ENCODE data around the gene ATG101.
A peak's percentile ranks its signal among the peaks of the same experiment; 100 is the strongest.

ATG101 gene

GRCh38 chr12:52042706-52043385 is 26.9 kb upstream of the ATG101 start:
- DNase-seq, result no peak

GRCh38 chr12:52043386-52044212 is 26.2 kb upstream of the ATG101 start:
- no peak for DNase-seq

- DNase-seq, result no peak
These were observed 25.3 kb upstream of the ATG101 start for GRCh38 chr12:52044292-52044983.

DNA sequence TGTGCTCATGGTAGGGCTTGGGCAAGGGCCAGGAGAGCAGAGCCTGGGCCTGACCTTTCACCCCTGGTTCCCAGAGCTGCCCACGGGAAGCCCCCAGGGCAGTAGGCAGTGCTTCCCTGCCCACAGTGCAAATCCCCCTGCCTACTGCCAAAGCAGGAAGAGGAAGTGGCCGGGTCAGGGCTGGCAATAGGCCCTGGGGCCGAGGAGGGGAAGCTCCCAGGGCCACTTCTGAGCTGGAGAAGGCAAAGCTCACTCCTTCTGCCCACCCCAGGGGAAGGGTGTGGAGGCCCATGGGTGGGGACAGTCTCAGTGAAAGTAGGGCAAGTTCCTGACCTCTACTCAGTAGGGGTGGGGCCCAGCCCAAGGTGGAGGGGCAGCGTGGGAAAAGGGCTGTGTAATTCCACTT is 24.0 kb upstream of the ATG101 start:
- DNase-seq, result no peak

GRCh38 chr12:52046859-52047258 is 22.9 kb upstream of the ATG101 start:
- no peak for DNase-seq

DNA sequence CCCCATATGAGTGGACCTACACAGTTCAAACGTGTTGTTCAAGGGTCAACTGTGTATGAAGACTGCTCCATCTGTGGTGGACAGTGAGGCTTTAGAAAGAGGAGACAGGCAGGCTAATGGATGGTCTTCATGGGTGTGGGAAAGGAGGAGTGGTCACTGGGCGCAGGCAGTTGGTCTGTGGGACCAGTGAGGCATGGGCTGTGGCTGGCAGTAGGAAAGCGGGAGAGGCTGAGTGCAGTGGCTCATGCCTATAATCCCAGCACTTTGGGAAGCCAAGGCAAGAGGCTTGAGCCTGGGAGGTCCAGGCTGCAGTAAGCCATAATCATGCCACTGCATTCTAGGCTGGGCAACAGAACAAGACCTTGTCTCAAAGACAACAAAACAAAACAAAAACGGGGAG is 20.5 kb upstream of the ATG101 start:
- DNase-seq, result no peak

- DNase-seq, result no peak
These were observed 20.1 kb upstream of the ATG101 start for GRCh38 chr12:52049688-52050087.

- DNase-seq, result no peak
These were observed 19.5 kb upstream of the ATG101 start for GRCh38 chr12:52050116-52050757.

DNA sequence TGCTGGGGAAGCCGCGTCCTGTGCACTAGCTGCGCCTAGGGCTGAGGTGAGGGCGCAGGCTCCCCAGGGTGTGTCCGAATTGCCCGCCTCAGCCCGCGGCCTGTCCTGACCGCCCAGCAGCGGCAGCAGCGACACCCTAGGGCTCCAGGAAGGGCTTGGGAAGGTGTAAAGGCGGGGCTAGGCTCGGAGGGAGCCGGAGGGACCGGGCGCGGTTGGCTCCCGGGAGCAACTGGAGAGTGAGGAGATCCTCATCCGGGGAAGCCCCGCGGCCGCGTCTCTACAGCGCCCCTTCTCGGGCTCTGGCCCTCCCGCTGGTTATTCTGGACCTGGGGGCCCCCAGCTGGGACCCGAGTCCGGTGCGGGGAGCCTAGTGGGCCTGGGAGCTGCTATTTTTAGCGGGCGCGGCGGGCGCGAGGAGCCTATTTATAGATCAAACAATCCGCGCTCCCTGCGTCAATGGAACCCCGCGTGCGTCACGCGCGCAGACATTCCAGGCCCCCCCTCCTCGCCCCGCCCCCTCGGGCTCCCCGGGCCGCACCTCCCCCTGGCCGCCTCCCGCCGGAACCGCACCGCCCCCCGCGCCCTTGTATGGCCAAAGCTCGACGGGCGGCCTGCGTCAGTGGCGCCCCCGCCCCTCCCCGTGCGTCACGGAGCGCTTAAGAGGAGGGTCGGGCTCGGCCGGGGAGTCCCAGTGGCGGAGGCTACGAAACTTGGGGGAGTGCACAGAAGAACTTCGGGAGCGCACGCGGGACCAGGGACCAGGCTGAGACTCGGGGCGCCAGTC is 18.8 kb upstream of the ATG101 start, which contains the start of gene NR4A1:
NR4A1 (plus strand) TSS at position 685 of the 784 bp plus-strand sequence. CDS start 2,887 bp downstream, outside the sequence.
- peak; percentile 5 for DNase-seq

DNA sequence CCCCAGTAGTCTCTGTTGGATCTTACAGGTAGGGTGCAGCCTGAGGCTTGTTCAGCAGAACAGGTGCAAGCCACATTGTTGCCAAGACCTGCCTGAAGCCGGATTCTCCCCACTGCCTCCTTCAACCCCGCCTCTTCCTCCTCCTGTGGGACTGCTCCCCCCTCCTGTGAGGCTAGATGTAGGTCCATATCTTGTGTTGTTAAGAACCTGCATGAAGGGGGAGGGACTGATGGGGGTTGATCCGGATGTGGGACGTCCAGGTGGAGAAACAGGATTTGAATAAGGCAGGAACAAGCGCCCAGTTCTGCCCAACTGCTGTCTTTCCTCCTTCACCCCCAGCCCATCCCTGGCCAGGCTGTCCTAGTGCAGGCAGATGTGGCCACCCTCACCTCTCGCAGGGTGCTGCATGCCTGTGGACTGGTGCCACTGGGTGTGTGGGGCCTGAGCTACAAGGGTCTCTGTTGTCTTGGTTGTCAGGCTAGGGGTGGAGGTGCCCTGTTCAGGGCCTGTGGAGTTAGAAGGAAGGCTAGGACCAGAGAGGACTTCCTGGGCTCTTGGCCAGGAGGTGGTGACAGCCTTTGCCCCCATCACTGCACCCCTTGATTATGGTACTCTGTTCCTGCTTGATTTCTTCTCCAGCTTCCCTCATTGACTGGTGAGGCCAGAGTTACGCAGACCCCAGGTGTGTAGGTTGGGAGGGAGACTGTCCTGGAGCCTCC is 17.2 kb upstream of the ATG101 start:
- DNase-seq, result no peak

- no peak for DNase-seq
These were observed 16.1 kb upstream of the ATG101 start for GRCh38 chr12:52053536-52054209.

- no peak for DNase-seq
These were observed 15.4 kb upstream of the ATG101 start for GRCh38 chr12:52054231-52054832.

DNA sequence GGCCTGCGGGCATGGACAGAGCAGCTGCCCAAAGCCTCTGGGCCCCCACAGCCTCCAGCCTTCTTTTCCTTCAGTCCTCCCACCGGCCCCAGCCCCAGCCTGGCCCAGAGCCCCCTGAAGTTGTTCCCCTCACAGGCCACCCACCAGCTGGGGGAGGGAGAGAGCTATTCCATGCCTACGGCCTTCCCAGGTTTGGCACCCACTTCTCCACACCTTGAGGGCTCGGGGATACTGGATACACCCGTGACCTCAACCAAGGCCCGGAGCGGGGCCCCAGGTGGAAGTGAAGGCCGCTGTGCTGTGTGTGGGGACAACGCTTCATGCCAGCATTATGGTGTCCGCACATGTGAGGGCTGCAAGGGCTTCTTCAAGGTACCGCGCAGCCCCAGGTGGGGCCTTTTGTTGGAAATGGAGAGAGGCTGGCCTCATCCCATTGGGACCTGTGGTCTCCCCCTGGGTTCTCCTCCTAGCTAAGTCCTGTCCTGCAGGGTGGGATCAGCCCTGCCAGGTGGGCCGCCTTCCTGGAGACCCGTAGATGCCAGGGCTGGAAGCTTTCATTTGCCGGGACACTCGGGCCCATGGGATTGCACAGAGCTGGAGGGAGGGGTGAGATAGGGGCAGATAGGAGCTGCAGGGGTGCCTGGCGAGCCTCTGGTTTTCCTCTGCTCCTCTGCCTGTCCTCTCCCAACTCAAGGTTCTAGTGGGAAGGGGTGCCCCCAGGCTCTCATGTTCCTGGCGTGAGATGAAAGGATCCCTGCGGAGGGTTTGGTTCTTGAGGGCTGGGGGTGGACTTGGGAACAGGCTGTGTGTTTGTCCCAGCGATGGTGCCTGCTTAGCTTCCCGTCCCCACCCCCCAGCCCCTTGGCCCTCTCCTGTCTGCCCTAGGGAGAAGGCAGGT is 14.7 kb upstream of the ATG101 start:
- DNase-seq, result no peak

GRCh38 chr12:52055731-52056711 is 13.8 kb upstream of the ATG101 start:
- DNase-seq, result no peak

GRCh38 chr12:52056801-52057637 is 12.8 kb upstream of the ATG101 start:
- no peak for DNase-seq

- DNase-seq, result no peak
These were observed 11.9 kb upstream of the ATG101 start for GRCh38 chr12:52057638-52058576.
